ENCODE data around the gene NCKAP1. TPM values are rescaled to one million over a fixed set of nuclear protein-coding genes. Genes with fewer than 3 reads are reported as not detected.

NCKAP1 gene
- total RNA-seq, 1 experiment from 2014 or later, result 112 TPM

DNA sequence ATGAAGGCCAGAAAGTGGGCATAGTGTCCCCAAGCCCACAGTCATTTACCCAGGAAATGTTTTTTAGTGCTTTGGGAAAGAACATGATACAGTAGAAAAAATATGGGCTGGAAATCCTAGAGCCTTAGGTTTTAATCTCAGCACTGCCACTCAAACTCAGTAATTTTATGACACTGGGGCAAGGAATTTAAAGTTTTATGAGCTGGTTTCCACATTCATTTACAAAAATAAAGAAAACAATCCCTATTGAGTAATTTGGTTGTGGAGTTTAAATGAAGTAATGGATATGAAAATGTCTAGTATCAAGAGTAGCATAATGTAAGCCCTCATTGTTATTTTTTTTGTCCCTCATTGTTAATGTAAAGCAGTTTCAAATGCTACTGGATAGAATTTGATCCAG, 120.3 kb downstream of the NCKAP1 start:
- Histone ChIP-seq H4K20me1 (ENCODE audit: control insufficient read depth, insufficient read depth, insufficient read length) (no peaks in the 10 kb centered on the region), H3K27me3 (ENCODE audit: insufficient read depth, low read length) (peaks cover 3% of the 10 kb centered on the region), H4K8ac (replicated peaks; ENCODE audit: insufficient read length, low read depth, low read length) (no peak overlapping the region), H3K4me1 (ENCODE audit: insufficient read depth, low read length) (no peaks in the 10 kb centered on the region), H3K18ac (ENCODE audit: insufficient read length, low read depth, low read length) (no peak overlapping the region), H4K5ac (ENCODE audit: insufficient read length, low read depth, low read length) (no peak overlapping the region), H3K9ac (ENCODE audit: extremely low read depth, insufficient read length, low read length) (no peak overlapping the region), H2BK15ac (ENCODE audit: low read depth, low read length) (no peak overlapping the region), H3K9me3 (ENCODE audit: control insufficient read depth, low read depth, low read length) (no peaks in the 10 kb centered on the region), H3T11ph (ENCODE audit: low read length) (no peak overlapping the region), H3K79me2 (ENCODE audit: insufficient read depth, low read length) (no peaks in the 10 kb centered on the region), H3K4me2 (ENCODE audit: insufficient read depth, insufficient read length, low read length) (no peak overlapping the region), H3K56ac (ENCODE audit: insufficient read length, low read depth, low read length) (no peak overlapping the region), H3K27ac (ENCODE audit: insufficient read length, low read depth, low read length) (no peak overlapping the region), H2BK5ac (ENCODE audit: insufficient read length, low read length) (no peak overlapping the region), H3K23ac (ENCODE audit: insufficient read length, low read depth, low read length) (no peak overlapping the region), H2BK12ac (ENCODE audit: insufficient read length, low read depth, low read length) (no peak overlapping the region), H3K23me2 (ENCODE audit: insufficient read length, low read depth, low read length, poor library complexity, severe bottlenecking) (no peaks in the 10 kb centered on the region), H3K4ac (ENCODE audit: low read depth, low read length) (no peak overlapping the region), H2AFZ (ENCODE audit: low read length) (no peak overlapping the region), H2BK20ac (ENCODE audit: low read depth, low read length, poor library complexity, severe bottlenecking) (no peak overlapping the region), H3K14ac (ENCODE audit: insufficient read depth, low read length) (no peak overlapping the region), H2AK5ac (ENCODE audit: insufficient read length, low read length) (no peak overlapping the region), H2BK120ac (ENCODE audit: low read depth, low read length, poor library complexity, severe bottlenecking) (no peak overlapping the region), H4K91ac (ENCODE audit: insufficient read length, low read depth, low read length) (no peak overlapping the region), H3K79me1 (ENCODE audit: insufficient read depth, low read depth, low read length, poor library complexity, severe bottlenecking) (no peaks in the 10 kb centered on the region)
- H3K27me3 Mint-ChIP-seq (ENCODE audit: low read depth), result no peaks in the 10 kb centered on the region
- no peaks in the 10 kb centered on the region for H3K9me3 Mint-ChIP-seq
- peaks cover 12 to 39% (median 37%) of the 10 kb centered on the region in 3 experiments for H3K36me3 Mint-ChIP-seq (ENCODE audit: insufficient read depth in 1 of 3, low read depth in 3 of 3)
- TF ChIP-seq, protein P1, sequence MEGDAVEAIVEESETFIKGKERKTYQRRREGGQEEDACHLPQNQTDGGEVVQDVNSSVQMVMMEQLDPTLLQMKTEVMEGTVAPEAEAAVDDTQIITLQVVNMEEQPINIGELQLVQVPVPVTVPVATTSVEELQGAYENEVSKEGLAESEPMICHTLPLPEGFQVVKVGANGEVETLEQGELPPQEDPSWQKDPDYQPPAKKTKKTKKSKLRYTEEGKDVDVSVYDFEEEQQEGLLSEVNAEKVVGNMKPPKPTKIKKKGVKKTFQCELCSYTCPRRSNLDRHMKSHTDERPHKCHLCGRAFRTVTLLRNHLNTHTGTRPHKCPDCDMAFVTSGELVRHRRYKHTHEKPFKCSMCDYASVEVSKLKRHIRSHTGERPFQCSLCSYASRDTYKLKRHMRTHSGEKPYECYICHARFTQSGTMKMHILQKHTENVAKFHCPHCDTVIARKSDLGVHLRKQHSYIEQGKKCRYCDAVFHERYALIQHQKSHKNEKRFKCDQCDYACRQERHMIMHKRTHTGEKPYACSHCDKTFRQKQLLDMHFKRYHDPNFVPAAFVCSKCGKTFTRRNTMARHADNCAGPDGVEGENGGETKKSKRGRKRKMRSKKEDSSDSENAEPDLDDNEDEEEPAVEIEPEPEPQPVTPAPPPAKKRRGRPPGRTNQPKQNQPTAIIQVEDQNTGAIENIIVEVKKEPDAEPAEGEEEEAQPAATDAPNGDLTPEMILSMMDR (conservative IDR thresholded peaks at IDR 0.05), result no peak
- DNase-seq, result no peak
- H3K4me3 Mint-ChIP-seq, result no peak overlapping the region
- H3K27ac Mint-ChIP-seq, result no peak overlapping the region
- H3K4me1 Mint-ChIP-seq, result peaks cover 0 to 3% of the 10 kb centered on the region in 2 experiments; a peak in 1 of 4 replicates

All from H9 (cell line).